HL-60 (cell line): Measurements from ENCODE around the gene THAP3.

ENCODE experiments used
- DNase-seq, 2 experiments: peaks; one replicate each; pipeline ENCODE4 v3.0.0-alpha.2; 2010 to 2020; ENCODE audit warnings: low read depth in 1 of 2, low spot score in 1 of 2
- H3K27ac ChIP-seq: fragments of 250-450 bp; sonication (Bioruptor Pico); replicated peaks from 2 replicates; pipeline ENCODE4 v1.5.1; 2020; ENCODE audit warnings: mild to moderate bottlenecking, moderate library complexity
- H3K27me3 ChIP-seq: fragments of 250-450 bp; sonication (Bioruptor Pico); 2 replicates; pipeline ENCODE4 v1.5.1; 2021; ENCODE audit warnings: mild to moderate bottlenecking, moderate library complexity; ENCODE audit not compliant: insufficient read depth, poor library complexity, severe bottlenecking
- H3K4me3 ChIP-seq: replicated peaks from 2 replicates; pipeline ENCODE4 v1.5.1; 2011; ENCODE audit warnings: mild to moderate bottlenecking, control low read depth, low read length; ENCODE audit not compliant: insufficient read depth
- CTCF ChIP-seq: IDR thresholded peaks from one replicate; pipeline ENCODE4 v1.5.1; 2011; ENCODE audit warnings: low read length, control low read depth, inconsistent platforms; ENCODE audit not compliant: insufficient read depth
- GABPA ChIP-seq: IDR thresholded peaks from 2 replicates; pipeline ENCODE4 v1.6.1; 2012; ENCODE audit warnings: low read depth
- POLR2AphosphoS5 ChIP-seq: IDR thresholded peaks from 2 replicates; pipeline ENCODE4 v1.6.1; 2012; ENCODE audit warnings: low read depth
- REST ChIP-seq: IDR thresholded peaks from 2 replicates; pipeline ENCODE4 v1.6.1; 2012; ENCODE audit warnings: low read depth; ENCODE audit not compliant: insufficient replicate concordance
- SPI1 ChIP-seq: IDR thresholded peaks from 2 replicates; pipeline ENCODE4 v1.6.1; 2012; ENCODE audit warnings: low read depth, mild to moderate bottlenecking, borderline replicate concordance

THAP3 gene

GRCh38 chr1:6586404-6586816 is 38.3 kb upstream of the THAP3 start:
- H3K4me3 ChIP-seq: no peak overlapping the region
- no peak overlapping the region for H3K27ac ChIP-seq
- no peak for DNase-seq
- no peaks in the 10 kb centered on the region for H3K27me3 ChIP-seq
- TF ChIP-seq SPI1 (no peak), GABPA (no peak), CTCF (no peak), POLR2AphosphoS5 (no peak; the same call in 1 of the 2 replicates), REST (no peak)

GRCh38 chr1:6587261-6588005 is 37.2 kb upstream of the THAP3 start:
- DNase-seq: no peak
- TF ChIP-seq CTCF: no peak
- no peak for TF ChIP-seq GABPA
- no peak for TF ChIP-seq REST
- TF ChIP-seq POLR2AphosphoS5: no peak
- no peak for TF ChIP-seq SPI1
- Histone ChIP-seq H3K27ac (no peak overlapping the region), H3K27me3 (no peaks in the 10 kb centered on the region), H3K4me3 (no peak overlapping the region)

GRCh38 chr1:6588128-6588892 is 36.4 kb upstream of the THAP3 start:
- no peak for DNase-seq
- Histone ChIP-seq H3K27ac (no peak overlapping the region), H3K27me3 (no peaks in the 10 kb centered on the region), H3K4me3 (no peak overlapping the region)
- TF ChIP-seq REST (no peak), POLR2AphosphoS5 (peak; percentile 25; the same call in 1 of the 2 replicates)
